ENCODE measurements around the gene RREB1.

RREB1 gene

GRCh38 chr6:7197747-7198146 lies 90.0 kb downstream of the RREB1 start:
- no peak for DNase-seq

GRCh38 chr6:7198833-7199800 lies 91.4 kb downstream of the RREB1 start:
- no peak for DNase-seq

GRCh38 chr6:7200598-7201443 lies 93.1 kb downstream of the RREB1 start:
- DNase-seq, result no peak

GRCh38 chr6:7201444-7201731 lies 93.6 kb downstream of the RREB1 start:
- DNase-seq, result no peak

GRCh38 chr6:7201732-7202541 lies 94.2 kb downstream of the RREB1 start:
- DNase-seq, result peak; percentile 67

- DNase-seq, result no peak
Observed at GRCh38 chr6:7202950-7203349, 95.2 kb downstream of the RREB1 start.

GRCh38 chr6:7203939-7204338 lies 96.2 kb downstream of the RREB1 start:
- DNase-seq, result no peak

- DNase-seq, result no peak
Observed at GRCh38 chr6:7204726-7205125, 97.0 kb downstream of the RREB1 start.

- DNase-seq, result no peak
Observed at GRCh38 chr6:7207720-7208119, 100.0 kb downstream of the RREB1 start.

GRCh38 chr6:7213416-7213815 lies 105.7 kb downstream of the RREB1 start:
- DNase-seq, result no peak

- DNase-seq, result peak; percentile 47
Observed at GRCh38 chr6:7214468-7214867, 106.7 kb downstream of the RREB1 start.

GRCh38 chr6:7215131-7215530 lies 107.4 kb downstream of the RREB1 start:
- no peak for DNase-seq

GRCh38 chr6:7215798-7216231 lies 108.1 kb downstream of the RREB1 start:
- no peak for DNase-seq

GRCh38 chr6:7216941-7217621 lies 109.3 kb downstream of the RREB1 start:
- DNase-seq, result peak; percentile 84

- no peak for DNase-seq
Observed at GRCh38 chr6:7218406-7218988, 110.7 kb downstream of the RREB1 start.

- DNase-seq, result no peak
Observed at GRCh38 chr6:7219310-7219709, 111.5 kb downstream of the RREB1 start.

GRCh38 chr6:7222197-7222596 lies 114.4 kb downstream of the RREB1 start:
- no peak for DNase-seq

- no peak for DNase-seq
Observed at GRCh38 chr6:7224731-7225130, 117.0 kb downstream of the RREB1 start.

- no peak for DNase-seq
Observed at GRCh38 chr6:7228662-7229375, 121.1 kb downstream of the RREB1 start.

- DNase-seq, result no peak
Observed at GRCh38 chr6:7229376-7230326, 121.9 kb downstream of the RREB1 start.
